Stimulated activated CD4-positive, alpha-beta T cell treated with anti-CD3 and anti-CD28 coated beads, Interleukin-15, amount 100 ng/mL, for 1 hour (primary cell): ENCODE data around the gene MEIOSIN.
"Not testable (repeated sequence)": the region's sequence is repeated elsewhere in the genome, so short reads cannot be mapped to it uniquely, and the experiment has no call there.

Experiments used
- DNase-seq, 2 donors: peaks; one replicate each; pipeline ENCODE4 v3.0.0-alpha.2; 2020; ENCODE audit warnings: low read depth in 1 of 2, low spot score in 1 of 2

Gene MEIOSIN

GRCh38 chr19:45717983-45718650, 15.1 kb upstream of the MEIOSIN start:
- no peak for DNase-seq

- DNase-seq = not testable (repeated sequence)
These were observed 13.2 kb upstream of the MEIOSIN start for GRCh38 chr19:45720065-45720464.

GRCh38 chr19:45728683-45729082, 4.6 kb upstream of the MEIOSIN start:
- DNase-seq = not testable (repeated sequence)

- no peak for DNase-seq
These were observed 3.4 kb upstream of the MEIOSIN start for GRCh38 chr19:45729800-45730290.

GRCh38 chr19:45730368-45731288, 2.6 kb upstream of the MEIOSIN start, which contains the start of gene FBXO46:
TSS of gene FBXO46 (minus strand) at chr19:45730896. CDS start at chr19:45713495, 17,401 bp downstream.
- DNase-seq = peak; percentile 82 to 84

- no peak for DNase-seq
These were observed 6.5 kb downstream of the MEIOSIN start for GRCh38 chr19:45739498-45740439.

DNA sequence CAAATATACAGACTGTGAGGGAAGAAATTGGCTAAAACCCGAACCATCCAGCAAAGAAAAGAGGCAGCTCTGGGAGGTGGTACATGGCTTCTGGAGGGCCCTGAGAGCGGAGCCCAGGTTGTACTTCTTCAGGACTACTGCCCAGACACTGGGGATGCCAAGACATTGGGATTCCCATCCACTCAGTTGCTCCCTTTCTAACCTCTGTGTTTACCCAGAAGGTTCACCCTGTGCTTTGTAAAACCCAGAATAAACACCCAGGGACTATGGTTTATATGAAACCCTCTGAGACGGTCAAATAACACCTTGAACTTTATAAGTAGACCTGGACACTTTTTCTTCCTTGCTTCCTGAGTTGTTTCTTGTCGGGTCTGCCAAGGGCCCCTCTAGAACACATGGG, 9.7 kb downstream of the MEIOSIN start:
- DNase-seq = no peak

GRCh38 chr19:45745606-45746005, 12.4 kb downstream of the MEIOSIN start:
- DNase-seq = no peak

- DNase-seq = no peak
These were observed 13.6 kb downstream of the MEIOSIN start for GRCh38 chr19:45746866-45747265.

DNA sequence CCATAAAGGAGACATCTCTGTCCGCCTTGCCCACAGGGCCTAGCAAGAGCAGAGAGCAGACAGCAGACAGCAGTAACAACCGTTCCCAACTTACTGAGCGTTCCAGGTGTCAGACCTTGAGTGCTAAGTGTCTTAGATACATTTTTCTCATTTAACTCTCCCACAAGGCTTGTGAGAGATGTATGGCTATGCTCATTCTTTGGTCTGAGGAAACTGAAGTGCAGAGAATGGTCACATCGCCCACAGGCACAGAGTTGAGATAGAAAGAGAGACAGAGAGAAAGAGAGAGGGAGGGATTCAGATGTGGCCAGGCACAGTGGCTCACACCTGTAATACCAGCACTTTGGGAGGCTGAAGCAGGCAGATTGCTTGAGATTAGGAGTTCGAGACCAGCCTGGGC, 14.3 kb downstream of the MEIOSIN start:
- DNase-seq = no peak

- DNase-seq = not testable (repeated sequence)
These were observed 18.2 kb downstream of the MEIOSIN start for GRCh38 chr19:45751483-45751882.

DNA sequence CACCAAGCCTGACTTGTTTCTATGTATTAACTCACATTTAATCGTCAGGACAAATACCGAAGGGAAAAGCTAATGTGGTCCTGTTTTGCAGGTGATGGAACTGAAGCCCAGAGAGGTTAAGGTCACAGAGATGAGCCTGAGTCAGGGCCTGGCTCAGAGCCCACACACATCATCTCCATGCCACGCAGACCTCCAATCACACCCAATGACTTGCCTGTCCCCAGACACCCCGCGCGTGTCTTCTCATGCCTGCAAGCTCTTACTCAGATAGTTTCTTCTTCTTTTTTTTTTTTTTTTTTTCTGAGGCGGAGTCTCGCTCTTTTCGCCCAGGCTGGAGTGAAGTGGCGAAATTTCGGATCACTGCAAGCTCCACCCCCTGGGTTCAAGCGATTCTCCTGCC, 19.4 kb downstream of the MEIOSIN start:
- DNase-seq = no peak

DNA sequence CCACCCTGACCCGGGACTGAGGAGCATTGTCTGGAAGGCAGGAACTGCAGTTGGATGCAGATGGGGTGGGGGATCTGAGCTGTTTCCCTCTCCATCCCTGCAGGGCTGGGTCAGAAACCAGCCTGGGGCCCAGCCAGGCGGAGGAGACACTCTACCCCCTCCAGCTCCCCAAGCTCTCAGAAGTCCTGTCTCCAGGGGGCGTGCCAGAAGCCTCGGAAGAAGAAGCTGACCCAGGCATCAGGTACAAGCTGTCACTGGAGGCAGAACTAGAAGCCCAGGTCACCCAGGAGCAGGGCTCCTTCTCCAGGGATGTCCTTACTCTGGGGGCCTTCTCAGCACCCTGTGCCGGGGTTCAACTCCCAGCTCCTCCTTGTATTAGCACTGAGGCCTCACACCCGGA, 20.3 kb downstream of the MEIOSIN start:
- no peak for DNase-seq

- no peak for DNase-seq
These were observed 21.1 kb downstream of the MEIOSIN start for GRCh38 chr19:45754323-45754722.

DNA sequence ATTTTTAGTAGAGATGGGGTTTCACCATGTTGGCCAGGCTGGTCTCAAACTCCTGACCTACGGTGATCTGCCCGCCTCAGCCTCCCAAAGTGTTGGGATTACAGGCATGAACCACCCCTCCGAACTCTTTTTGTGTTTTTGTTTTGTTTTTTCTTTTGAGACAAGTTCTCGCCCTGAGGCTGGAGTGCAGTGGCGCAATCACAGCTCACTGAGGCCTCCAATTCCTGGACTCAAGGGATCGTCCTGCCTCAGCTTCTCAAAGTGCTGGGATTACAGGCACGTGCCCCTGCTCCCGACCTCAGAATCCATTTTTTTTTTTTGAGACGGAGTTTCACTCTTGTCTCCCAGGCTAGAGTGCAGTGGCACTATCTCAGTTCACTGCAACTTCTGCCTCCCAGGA, 24.5 kb downstream of the MEIOSIN start:
- no peak for DNase-seq

- DNase-seq = no peak
These were observed 25.7 kb downstream of the MEIOSIN start for GRCh38 chr19:45758921-45759320.

DNA sequence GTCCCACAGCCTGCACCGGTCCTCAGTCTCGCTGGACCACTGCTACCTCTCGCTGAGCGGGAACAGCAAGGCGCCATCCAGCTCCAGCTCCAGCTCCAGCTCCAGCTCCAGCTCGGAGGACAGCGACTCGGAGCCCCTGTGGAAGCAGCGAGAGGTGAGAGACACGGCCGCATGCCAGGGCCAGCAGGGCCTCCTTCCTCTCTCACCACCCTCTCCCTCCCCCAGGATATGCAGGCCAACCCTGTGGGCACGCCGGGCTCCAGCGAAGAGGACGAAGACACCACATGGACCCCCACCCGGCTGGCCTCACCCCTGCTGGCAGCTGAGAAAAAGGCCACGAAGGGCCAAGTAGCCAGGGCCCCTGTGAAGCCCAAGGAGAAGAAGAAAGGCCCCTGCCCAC, 28.5 kb downstream of the MEIOSIN start:
- DNase-seq = no peak

DNA sequence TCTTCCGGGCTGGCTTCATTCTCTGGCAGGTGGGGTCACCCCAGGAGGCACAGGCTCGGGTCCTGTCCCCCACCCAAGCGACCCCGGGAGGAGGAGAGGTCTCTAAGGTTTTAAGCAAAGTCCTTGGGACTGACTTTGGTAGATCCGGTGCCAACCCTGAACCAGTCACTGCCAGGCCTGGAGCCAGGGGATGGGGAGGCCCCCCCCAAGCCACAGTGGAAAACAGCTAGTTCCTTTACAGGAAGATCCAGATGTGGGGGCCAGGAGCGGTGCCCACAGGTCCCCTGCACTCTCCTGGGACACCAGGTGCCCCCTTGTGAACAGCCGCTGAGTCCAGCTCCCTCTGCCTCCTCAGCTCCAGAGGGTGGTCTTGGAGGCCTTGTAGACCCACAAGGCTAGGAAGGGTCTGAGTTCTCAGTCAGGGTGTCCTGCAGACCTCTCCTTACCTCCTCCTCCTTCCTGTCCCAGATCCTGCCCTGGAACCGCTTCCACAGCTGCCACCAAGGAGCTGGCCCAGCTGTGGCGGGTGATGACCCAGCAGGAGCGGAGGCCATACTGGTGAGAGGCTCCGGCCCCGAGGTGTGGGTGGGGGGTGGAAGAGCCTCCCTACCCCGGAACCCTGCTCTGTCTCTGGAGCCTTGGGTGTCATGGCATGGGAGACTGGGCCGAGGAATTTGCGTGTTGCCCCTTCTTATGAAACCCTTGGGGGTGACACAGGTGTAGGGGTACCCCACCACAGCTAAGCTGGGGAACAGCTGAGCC, 29.8 kb downstream of the MEIOSIN start:
- no peak for DNase-seq

- DNase-seq = no peak
These were observed 30.6 kb downstream of the MEIOSIN start for GRCh38 chr19:45763691-45764294.

- no peak for DNase-seq
These were observed 31.2 kb downstream of the MEIOSIN start for GRCh38 chr19:45764475-45764874.
